DOHH2 (cell line): ENCODE measurements around the gene SLC38A3.
A peak's percentile ranks its signal among the peaks of the same experiment; 100 is the strongest.

ENCODE experiments used
- H3F3A ChIP-seq: fragments of 200-600 bp; sonication (generic), shearing (Covaris generic); 2 replicates; pipeline ENCODE4 v1.6.0; 2016; ENCODE audit warnings: antibody characterized with exemption, mild to moderate bottlenecking; ENCODE audit not compliant: control insufficient read depth, insufficient read depth
- H3K27ac ChIP-seq: fragments of 200-600 bp; sonication (generic); 2 replicates; pipeline ENCODE4 v1.5.1; 2014; ENCODE audit warnings: low read depth, mild to moderate bottlenecking, low read length, moderate library complexity
- H3K27me3 ChIP-seq: fragments of 200-600 bp; sonication (generic); 2 replicates; pipeline ENCODE4 v1.6.1; 2014; ENCODE audit warnings: mild to moderate bottlenecking, low read length, mixed read lengths; ENCODE audit not compliant: control insufficient read depth
- H3K36me3 ChIP-seq: fragments of 200-600 bp; sonication (generic); 2 replicates; pipeline ENCODE4 v1.6.1; 2014; ENCODE audit warnings: mild to moderate bottlenecking, low read length, moderate library complexity, mixed read lengths; ENCODE audit not compliant: control insufficient read depth
- H3K4me1 ChIP-seq: fragments of 200-600 bp; sonication (generic); 2 replicates; pipeline ENCODE4 v1.6.1; 2014; ENCODE audit warnings: mild to moderate bottlenecking, low read length, mixed read lengths; ENCODE audit not compliant: control insufficient read depth
- H3K4me2 ChIP-seq: fragments of 200-600 bp; sonication (generic); 2 replicates; pipeline ENCODE4 v1.6.0; 2014; ENCODE audit warnings: mild to moderate bottlenecking, low read length, moderate library complexity
- H3K4me3 ChIP-seq: fragments of 200-600 bp; sonication (generic); 2 replicates; pipeline ENCODE4 v1.5.1; 2014; ENCODE audit warnings: mild to moderate bottlenecking, low read length, mixed read lengths
- H3K79me2 ChIP-seq: fragments of 200-600 bp; sonication (generic); 2 replicates; pipeline ENCODE4 v1.6.1; 2014; ENCODE audit warnings: mild to moderate bottlenecking, low read length, mixed read lengths; ENCODE audit not compliant: control insufficient read depth
- H3K9me2 ChIP-seq: fragments of 200-600 bp; sonication (generic); replicated peaks from 2 replicates; pipeline ENCODE4 v1.6.1; 2014; ENCODE audit warnings: mild to moderate bottlenecking, low read length, mixed read lengths; ENCODE audit not compliant: control insufficient read depth
- H3K9me3 ChIP-seq: fragments of 200-600 bp; sonication (generic); 2 replicates; pipeline ENCODE4 v1.6.1; 2014; ENCODE audit warnings: antibody characterized with exemption, low read length, mixed read lengths; ENCODE audit not compliant: control insufficient read depth, insufficient read depth
- H4K20me1 ChIP-seq: fragments of 200-600 bp; sonication (generic); 2 replicates; pipeline ENCODE4 v1.6.0; 2014; ENCODE audit warnings: low read depth, mild to moderate bottlenecking, antibody characterized with exemption, low read length, moderate library complexity; ENCODE audit not compliant: control insufficient read depth, insufficient read depth
- CTCF ChIP-seq: fragments of 200-600 bp; sonication (generic); IDR thresholded peaks from one replicate; pipeline ENCODE4 v1.5.1; 2014; ENCODE audit warnings: antibody characterized with exemption, mild to moderate bottlenecking, low read depth, low read length; ENCODE audit not compliant: poor library complexity, severe bottlenecking
- EZH2phosphoT487 ChIP-seq: fragments of 200-600 bp; sonication (generic); IDR thresholded peaks from 2 replicates; pipeline ENCODE4 v1.6.1; 2017; ENCODE audit warnings: borderline replicate concordance, mild to moderate bottlenecking, antibody characterized with exemption, low read length, moderate library complexity, mixed read lengths

Gene SLC38A3

GRCh38 chr3:50221411-50222168, 16.5 kb downstream of the SLC38A3 start:
- TF ChIP-seq CTCF = peak; percentile 39
- no peak for TF ChIP-seq EZH2phosphoT487
- peaks cover 21% of the 10 kb centered on the region for H3K4me1 ChIP-seq
- H3K4me3 ChIP-seq = no peak overlapping the region
- no peaks in the 10 kb centered on the region for H3K36me3 ChIP-seq
- no peaks in the 10 kb centered on the region for H3K9me3 ChIP-seq
- peak overlapping the region; percentile 50 for H3K4me2 ChIP-seq
- H3F3A ChIP-seq = no peaks in the 10 kb centered on the region
- H3K27me3 ChIP-seq = peaks cover 5% of the 10 kb centered on the region; the same call in 1 of the 2 replicates
- H4K20me1 ChIP-seq = no peaks in the 10 kb centered on the region
- no peaks in the 10 kb centered on the region for H3K9me2 ChIP-seq
- H3K27ac ChIP-seq = no peak overlapping the region
- H3K79me2 ChIP-seq = no peaks in the 10 kb centered on the region

- Histone ChIP-seq H3K9me2 (no peaks in the 10 kb centered on the region), H3K4me3 (no peak overlapping the region), H3K4me1 (peaks cover 27% of the 10 kb centered on the region), H3K9me3 (no peaks in the 10 kb centered on the region), H3K79me2 (no peaks in the 10 kb centered on the region), H3F3A (no peaks in the 10 kb centered on the region), H3K36me3 (no peaks in the 10 kb centered on the region), H4K20me1 (no peaks in the 10 kb centered on the region), H3K4me2 (no peak overlapping the region), H3K27me3 (peaks cover 5% of the 10 kb centered on the region; the same call in 1 of the 2 replicates), H3K27ac (no peak overlapping the region)
- TF ChIP-seq CTCF (no peak), EZH2phosphoT487 (no peak)
Measured at GRCh38 chr3:50222169-50222528, 17.1 kb downstream of the SLC38A3 start.

DNA sequence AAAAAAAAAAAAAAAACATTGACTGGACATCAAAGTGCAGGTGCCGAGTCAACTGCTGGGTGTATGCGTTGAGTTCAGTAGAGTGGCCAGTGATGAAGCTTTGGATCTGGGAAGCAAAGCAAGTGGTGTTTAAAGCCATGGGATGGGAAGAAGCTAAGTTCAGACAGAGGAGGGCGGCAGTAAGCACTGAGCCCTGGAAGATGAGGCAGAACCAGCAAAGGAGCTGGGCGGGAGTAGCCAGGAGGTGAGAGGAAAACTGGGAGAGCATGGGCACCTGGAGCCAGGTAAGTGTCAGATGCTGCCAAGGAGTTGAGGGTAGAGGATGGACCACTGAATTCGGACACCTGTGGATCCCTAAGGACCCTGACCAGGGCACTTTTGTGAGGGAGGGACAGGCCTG, 19.6 kb downstream of the SLC38A3 start:
- no peak overlapping the region for H3K4me2 ChIP-seq

More for the DNA sequence above, 19.6 kb downstream of the SLC38A3 start:
- H3K27me3 ChIP-seq = peaks cover 2% of the 10 kb centered on the region; the same call in 1 of the 2 replicates
- H3K36me3 ChIP-seq = no peaks in the 10 kb centered on the region; the same call in 1 of the 2 replicates
- H3K9me3 ChIP-seq = no peaks in the 10 kb centered on the region
- no peak overlapping the region for H3K27ac ChIP-seq
- H3K9me2 ChIP-seq = no peaks in the 10 kb centered on the region
- no peaks in the 10 kb centered on the region for H4K20me1 ChIP-seq
- TF ChIP-seq CTCF (no peak), EZH2phosphoT487 (no peak)
- no peak overlapping the region for H3K4me3 ChIP-seq
- H3F3A ChIP-seq = no peaks in the 10 kb centered on the region; the same call in 1 of the 2 replicates
- H3K4me1 ChIP-seq = peaks cover 45% of the 10 kb centered on the region
- peaks cover 15% of the 10 kb centered on the region for H3K79me2 ChIP-seq
